NCI-H748 treated with DMSO at 0.1 percent for 48 hours (cell line): ENCODE data around the gene PDE11A.
A peak's percentile ranks its signal among the peaks of the same experiment; 100 is the strongest.

Experiments used
- DNase-seq: peaks from one replicate; lab custom pipeline; 2025; lab: John Stamatoyannopoulos, UW

The PDE11A gene

GRCh38 chr2:177724398-177725287 is 347.9 kb downstream of the PDE11A start:
- DNase-seq: peak; percentile 57

GRCh38 chr2:177723235-177723634 is 349.3 kb downstream of the PDE11A start:
- DNase-seq: no peak

GRCh38 chr2:177721818-177722567 is 350.6 kb downstream of the PDE11A start:
- DNase-seq: no peak

GRCh38 chr2:177721087-177721486 is 351.5 kb downstream of the PDE11A start:
- no peak for DNase-seq

GRCh38 chr2:177717831-177718618 is 354.6 kb downstream of the PDE11A start:
- DNase-seq: no peak

GRCh38 chr2:177716484-177716883 is 356.1 kb downstream of the PDE11A start:
- no peak for DNase-seq

- no peak for DNase-seq
Observed at GRCh38 chr2:177715771-177716170, 356.8 kb downstream of the PDE11A start.

GRCh38 chr2:177714704-177715103 is 357.9 kb downstream of the PDE11A start:
- DNase-seq: no peak

- no peak for DNase-seq
Observed at GRCh38 chr2:177712462-177712861, 360.1 kb downstream of the PDE11A start.

- DNase-seq: no peak
Observed at GRCh38 chr2:177711483-177712265, 360.9 kb downstream of the PDE11A start.

- DNase-seq: no peak
Observed at GRCh38 chr2:177710889-177711288, 361.7 kb downstream of the PDE11A start.

GRCh38 chr2:177709986-177710401 is 362.6 kb downstream of the PDE11A start:
- DNase-seq: no peak

- DNase-seq: no peak
Observed at GRCh38 chr2:177708660-177709444, 363.7 kb downstream of the PDE11A start.

- no peak for DNase-seq
Observed at GRCh38 chr2:177708106-177708505, 364.5 kb downstream of the PDE11A start.

GRCh38 chr2:177705511-177706173 is 366.9 kb downstream of the PDE11A start:
- no peak for DNase-seq

GRCh38 chr2:177703159-177703558 is 369.4 kb downstream of the PDE11A start:
- no peak for DNase-seq

GRCh38 chr2:177698281-177698680 is 374.3 kb downstream of the PDE11A start:
- no peak for DNase-seq

- DNase-seq: no peak
Observed at GRCh38 chr2:177694348-177694747, 378.2 kb downstream of the PDE11A start.

- no peak for DNase-seq
Observed at GRCh38 chr2:177693658-177694339, 378.8 kb downstream of the PDE11A start.
